OCI-LY7 (cell line): Measurements from ENCODE around the gene RAE1. TPM values are rescaled to one million over a fixed set of nuclear protein-coding genes. Genes with fewer than 3 reads are reported as not detected.

Source experiments
- BruUV-seq: library from RNA; stranded (reverse); fragments of 400-500 nt; replicated peaks from 2 replicates; lab custom pipeline; 2021; lab: Mats Ljungman, UMichigan
- CTCF ChIA-PET: fragments of 300-600 bp; sonication (Branson Sonifier 250); formaldehyde crosslinking; loops from one replicate; lab custom pipeline; 2022; ENCODE audit warnings: antibody characterized with exemption; ENCODE audit not compliant: unreplicated experiment; lab: Charles Lee
- POLR2A ChIA-PET: fragments of 300-600 bp; sonication (Branson Sonifier 250); formaldehyde crosslinking; loops from one replicate; lab custom pipeline; 2022; ENCODE audit warnings: antibody characterized with exemption; lab: Charles Lee
- DNase-seq: peaks from one replicate; pipeline ENCODE4 v3.0.0-alpha.2; 2015; ENCODE audit warnings: low spot score
- H2AFZ ChIP-seq: fragments of 200-600 bp; sonication (generic), shearing (Covaris generic); 2 replicates; pipeline ENCODE4 v1.6.1; 2014; ENCODE audit warnings: mild to moderate bottlenecking, antibody characterized with exemption, low read length, moderate library complexity
- H3K27ac ChIP-seq: fragments of 200-600 bp; sonication (generic); 2 replicates; pipeline ENCODE4 v1.5.1; 2014; ENCODE audit warnings: mixed run types, low read depth, mild to moderate bottlenecking, moderate library complexity, low read length, inconsistent platforms; ENCODE audit not compliant: poor library complexity, severe bottlenecking
- H3K36me3 ChIP-seq: fragments of 200-600 bp; sonication (generic); 2 replicates; pipeline ENCODE4 v1.6.1; 2014; ENCODE audit warnings: mild to moderate bottlenecking, antibody characterized with exemption, low read length, moderate library complexity, mixed read lengths; ENCODE audit not compliant: insufficient read depth
- H3K4me1 ChIP-seq: fragments of 200-600 bp; sonication (generic); 2 replicates; pipeline ENCODE4 v1.5.1; 2014; ENCODE audit warnings: mild to moderate bottlenecking, low read length; ENCODE audit not compliant: insufficient read depth, poor library complexity, severe bottlenecking
- H3K4me2 ChIP-seq: fragments of 200-600 bp; sonication (generic); 2 replicates; pipeline ENCODE4 v1.6.1; 2014; ENCODE audit warnings: mild to moderate bottlenecking, low read length
- H3K4me3 ChIP-seq: fragments of 200-600 bp; sonication (generic); 2 replicates; pipeline ENCODE4 v1.5.1; 2014; ENCODE audit warnings: mild to moderate bottlenecking, low read depth, low read length; ENCODE audit not compliant: poor library complexity, severe bottlenecking
- H3K79me2 ChIP-seq: fragments of 200-600 bp; sonication (generic); 2 replicates; pipeline ENCODE4 v1.6.1; 2016; ENCODE audit warnings: low read depth, mild to moderate bottlenecking, low read length, moderate library complexity, mixed read lengths; ENCODE audit not compliant: insufficient read depth
- H3K9me2 ChIP-seq: fragments of 200-600 bp; sonication (generic); 2 replicates; pipeline ENCODE4 v1.6.1; 2016; ENCODE audit warnings: mild to moderate bottlenecking, low read length, mixed read lengths; ENCODE audit not compliant: insufficient read depth
- H3K9me3 ChIP-seq: fragments of 200-600 bp; sonication (generic); 2 replicates; pipeline ENCODE4 v1.6.1; 2014; ENCODE audit warnings: mild to moderate bottlenecking, mixed run types, low read length, mixed read lengths
- H4K20me1 ChIP-seq: fragments of 200-600 bp; sonication (generic); 2 replicates; pipeline ENCODE4 v1.6.1; 2014; ENCODE audit warnings: mild to moderate bottlenecking, antibody characterized with exemption, low read length, moderate library complexity, mixed read lengths; ENCODE audit not compliant: insufficient read depth
- CTCF ChIP-seq: fragments of 200-600 bp; sonication (generic); conservative IDR thresholded peaks from 2 replicates; pipeline ENCODE4 v1.5.1; 2014; ENCODE audit warnings: mild to moderate bottlenecking, antibody characterized with exemption, low read length, moderate library complexity, mixed read lengths
- EZH2phosphoT487 ChIP-seq: fragments of 200-600 bp; sonication (generic); IDR thresholded peaks from 2 replicates; pipeline ENCODE4 v1.6.1; 2018; ENCODE audit warnings: low read depth, borderline replicate concordance, mild to moderate bottlenecking, mixed run types, antibody characterized with exemption, low read length, moderate library complexity, mixed read lengths
- intact Hi-C: fragments of 100-400 bp; cut with micrococcal nuclease; formaldehyde crosslinking; loops from one replicate; pipeline ENCODE4 v1.10.0; 2022; ENCODE audit not compliant: unreplicated experiment
- total RNA-seq, 2 experiments: library from RNA; depleted of rRNA in 1 of 2; stranded (reverse); fragments of >200 nt in 1 of 2; shearing (Covaris generic) in 1 of 2; gene quantifications; 2 replicates each; pipeline ENCODE4 v1.2.3, GENCODE V29; 2014 to 2022

RAE1 gene
- total RNA-seq, 2 experiments from 2014 or later = 55.0 to 57.4 TPM

GRCh38 chr20:57317789-57318371, 33.2 kb upstream of the RAE1 start:
- H2AFZ ChIP-seq = peak overlapping the region; percentile 19; the same call in 1 of the 2 replicates
- peak overlapping the region; percentile 37 for H3K4me3 ChIP-seq
- H3K36me3 ChIP-seq = no peaks in the 10 kb centered on the region
- POLR2A ChIA-PET = interaction anchor here (0.8 to 5.4 kb wide), 7 partner anchors 8 to 175 kb away, joined by 3 to 27 read pairs (median 6); no protein-coding TSS in a partner anchor
- intact Hi-C loops = loop anchor here (2.0 to 5.0 kb wide), 4 partner anchors 33 to 364 kb away; no protein-coding TSS in a partner anchor
- CTCF ChIA-PET = no interaction called here
- H3K27ac ChIP-seq = peak overlapping the region; percentile 95
- H3K9me2 ChIP-seq = no peaks in the 10 kb centered on the region
- peak; percentile 91 for DNase-seq
- H3K4me2 ChIP-seq = peak overlapping the region; percentile 64
- H3K4me1 ChIP-seq = peaks cover 100% of the 10 kb centered on the region
- no TSS peak for BruUV-seq
- TF ChIP-seq CTCF (no peak), EZH2phosphoT487 (no peak)
- no peaks in the 10 kb centered on the region for H4K20me1 ChIP-seq
- no peaks in the 10 kb centered on the region for H3K9me3 ChIP-seq
- no peaks in the 10 kb centered on the region for H3K79me2 ChIP-seq

DNA sequence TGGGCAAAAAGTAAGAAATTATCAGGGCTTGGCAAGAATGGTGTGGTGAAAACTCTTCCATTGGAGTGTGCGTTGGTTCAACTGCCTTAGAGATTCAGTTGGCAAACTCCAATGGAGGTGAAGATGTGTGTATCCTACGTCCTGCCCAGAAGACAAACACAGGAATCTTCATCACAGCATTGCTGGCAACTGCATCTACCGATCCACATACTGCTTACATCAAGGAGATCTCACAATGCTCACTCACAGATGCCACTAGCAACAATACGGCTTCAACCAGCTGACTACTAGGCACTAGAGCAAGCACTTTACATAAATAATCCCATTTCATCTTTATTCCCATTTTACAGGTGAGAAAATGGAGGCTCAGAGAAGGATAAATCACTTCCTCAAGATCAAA, 31.5 kb upstream of the RAE1 start:
- Histone ChIP-seq H2AFZ (peak overlapping the region; percentile 63; the same call in 1 of the 2 replicates), H3K9me2 (no peaks in the 10 kb centered on the region), H3K4me3 (no peak overlapping the region), H3K36me3 (no peaks in the 10 kb centered on the region), H3K27ac (peak overlapping the region; percentile 95), H3K79me2 (no peaks in the 10 kb centered on the region), H3K4me2 (peak overlapping the region; percentile 43), H3K4me1 (peaks cover 100% of the 10 kb centered on the region), H3K9me3 (no peaks in the 10 kb centered on the region), H4K20me1 (no peaks in the 10 kb centered on the region)
- no peak for DNase-seq
- no TSS peak for BruUV-seq
- CTCF ChIA-PET = no interaction called here
- intact Hi-C loops = loop anchor here (5.0 kb wide), 3 partner anchors 72 to 363 kb away; no protein-coding TSS in a partner anchor
- POLR2A ChIA-PET = no interaction called here
- TF ChIP-seq CTCF (no peak), EZH2phosphoT487 (no peak)

- CTCF ChIA-PET = no interaction called here
Observed at GRCh38 chr20:57320358-57320757, 30.7 kb upstream of the RAE1 start.

More at GRCh38 chr20:57320358-57320757, 30.7 kb upstream of the RAE1 start:
- intact Hi-C loops = no loop called here
- Histone ChIP-seq H3K79me2 (no peaks in the 10 kb centered on the region), H3K4me3 (no peak overlapping the region), H3K27ac (peak overlapping the region; percentile 95), H3K4me1 (peaks cover 100% of the 10 kb centered on the region), H3K9me3 (no peaks in the 10 kb centered on the region), H2AFZ (peak overlapping the region; percentile 63), H3K9me2 (no peaks in the 10 kb centered on the region), H3K36me3 (no peaks in the 10 kb centered on the region), H4K20me1 (no peaks in the 10 kb centered on the region), H3K4me2 (peak overlapping the region; percentile 43)
- POLR2A ChIA-PET = interaction anchor here (0.9 kb wide), 1 partner anchor 25 kb away, joined by 3 read pairs; no protein-coding TSS in a partner anchor
- BruUV-seq = no TSS peak
- no peak for TF ChIP-seq EZH2phosphoT487
- no peak for TF ChIP-seq CTCF
- no peak for DNase-seq
